ENCODE results near the gene RABL3. TPM values are rescaled to one million over a fixed set of nuclear protein-coding genes. Genes with fewer than 3 reads are reported as not detected.
A peak's percentile ranks its signal among the peaks of the same experiment; 100 is the strongest.

Gene RABL3
- total and polyA plus RNA-seq, 2 of the 13 experiments (the other 11 are each of a cell fraction or from before 2014, with no cell fraction given): 4.8 to 31.9 TPM

GRCh38 chr3:120742849-120743365, 591 bp upstream of the RABL3 start (continued):
- TF ChIP-seq ATF7-NPFF (CRISPR knock-in tag; IDR thresholded peaks at IDR 0.05; ENCODE audit: low read depth) (no peak), ZNF441 (CRISPR knock-in tag; IDR thresholded peaks at IDR 0.05; ENCODE audit: borderline replicate concordance) (no peak), U2AF1 (optimal IDR thresholded peaks at IDR 0.05; ENCODE audit: low read depth, low read length) (no peak), CREM (IDR thresholded peaks at IDR 0.05) (no peak), CREM (CRISPR knock-in tag; IDR thresholded peaks at IDR 0.05) (no peak), ELF3 (CRISPR knock-in tag; IDR thresholded peaks at IDR 0.05) (no peak), PHB2 (IDR thresholded peaks at IDR 0.05; ENCODE audit: partially characterized antibody) (no peak), ZNF234 (CRISPR knock-in tag; conservative IDR thresholded peaks at IDR 0.05) (no peak), ZNF280B (CRISPR knock-in tag; IDR thresholded peaks at IDR 0.05; ENCODE audit: borderline replicate concordance) (no peak), ESRRA (CRISPR knock-in tag; IDR thresholded peaks at IDR 0.05; ENCODE audit: low read depth) (no peak), ZNF883 (CRISPR knock-in tag; IDR thresholded peaks at IDR 0.05; ENCODE audit: not compliant biosample characterization) (no peak), ARNTL (CRISPR knock-in tag; IDR thresholded peaks at IDR 0.05) (no peak), HNF4A (CRISPR knock-in tag; IDR thresholded peaks at IDR 0.05) (no peak), NRL (CRISPR knock-in tag; IDR thresholded peaks at IDR 0.05; ENCODE audit: borderline replicate concordance) (0 out of 2 replicates have a peak, but pooled peaks have one; percentile 9), TOE1 (CRISPR knock-in tag; IDR thresholded peaks at IDR 0.05) (no peak), ONECUT2 (CRISPR knock-in tag; IDR thresholded peaks at IDR 0.05) (no peak), ZBTB7B (CRISPR knock-in tag; IDR thresholded peaks at IDR 0.05) (no peak), PAF1 (CRISPR knock-in tag; IDR thresholded peaks at IDR 0.05) (no peak), E2F2 (CRISPR knock-in tag; IDR thresholded peaks at IDR 0.05; ENCODE audit: borderline replicate concordance) (0 out of 2 replicates have a peak, but pooled peaks have one; percentile 25), ZSCAN20 (CRISPR knock-in tag; IDR thresholded peaks at IDR 0.05; ENCODE audit: borderline replicate concordance) (no peak; the same call in 1 of the 2 replicates), ARID2 (CRISPR knock-in tag; IDR thresholded peaks at IDR 0.05; ENCODE audit: borderline replicate concordance) (no peak)
- TF ChIP-seq, protein P1, sequence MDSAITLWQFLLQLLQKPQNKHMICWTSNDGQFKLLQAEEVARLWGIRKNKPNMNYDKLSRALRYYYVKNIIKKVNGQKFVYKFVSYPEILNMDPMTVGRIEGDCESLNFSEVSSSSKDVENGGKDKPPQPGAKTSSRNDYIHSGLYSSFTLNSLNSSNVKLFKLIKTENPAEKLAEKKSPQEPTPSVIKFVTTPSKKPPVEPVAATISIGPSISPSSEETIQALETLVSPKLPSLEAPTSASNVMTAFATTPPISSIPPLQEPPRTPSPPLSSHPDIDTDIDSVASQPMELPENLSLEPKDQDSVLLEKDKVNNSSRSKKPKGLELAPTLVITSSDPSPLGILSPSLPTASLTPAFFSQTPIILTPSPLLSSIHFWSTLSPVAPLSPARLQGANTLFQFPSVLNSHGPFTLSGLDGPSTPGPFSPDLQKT (CRISPR knock-in tag; IDR thresholded peaks at IDR 0.05; ENCODE audit: borderline replicate concordance): no peak
- TF ChIP-seq, protein P2, sequence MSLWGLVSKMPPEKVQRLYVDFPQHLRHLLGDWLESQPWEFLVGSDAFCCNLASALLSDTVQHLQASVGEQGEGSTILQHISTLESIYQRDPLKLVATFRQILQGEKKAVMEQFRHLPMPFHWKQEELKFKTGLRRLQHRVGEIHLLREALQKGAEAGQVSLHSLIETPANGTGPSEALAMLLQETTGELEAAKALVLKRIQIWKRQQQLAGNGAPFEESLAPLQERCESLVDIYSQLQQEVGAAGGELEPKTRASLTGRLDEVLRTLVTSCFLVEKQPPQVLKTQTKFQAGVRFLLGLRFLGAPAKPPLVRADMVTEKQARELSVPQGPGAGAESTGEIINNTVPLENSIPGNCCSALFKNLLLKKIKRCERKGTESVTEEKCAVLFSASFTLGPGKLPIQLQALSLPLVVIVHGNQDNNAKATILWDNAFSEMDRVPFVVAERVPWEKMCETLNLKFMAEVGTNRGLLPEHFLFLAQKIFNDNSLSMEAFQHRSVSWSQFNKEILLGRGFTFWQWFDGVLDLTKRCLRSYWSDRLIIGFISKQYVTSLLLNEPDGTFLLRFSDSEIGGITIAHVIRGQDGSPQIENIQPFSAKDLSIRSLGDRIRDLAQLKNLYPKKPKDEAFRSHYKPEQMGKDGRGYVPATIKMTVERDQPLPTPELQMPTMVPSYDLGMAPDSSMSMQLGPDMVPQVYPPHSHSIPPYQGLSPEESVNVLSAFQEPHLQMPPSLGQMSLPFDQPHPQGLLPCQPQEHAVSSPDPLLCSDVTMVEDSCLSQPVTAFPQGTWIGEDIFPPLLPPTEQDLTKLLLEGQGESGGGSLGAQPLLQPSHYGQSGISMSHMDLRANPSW (CRISPR knock-in tag; IDR thresholded peaks at IDR 0.05; ENCODE audit: borderline replicate concordance): no peak
- TF ChIP-seq, protein P3, sequence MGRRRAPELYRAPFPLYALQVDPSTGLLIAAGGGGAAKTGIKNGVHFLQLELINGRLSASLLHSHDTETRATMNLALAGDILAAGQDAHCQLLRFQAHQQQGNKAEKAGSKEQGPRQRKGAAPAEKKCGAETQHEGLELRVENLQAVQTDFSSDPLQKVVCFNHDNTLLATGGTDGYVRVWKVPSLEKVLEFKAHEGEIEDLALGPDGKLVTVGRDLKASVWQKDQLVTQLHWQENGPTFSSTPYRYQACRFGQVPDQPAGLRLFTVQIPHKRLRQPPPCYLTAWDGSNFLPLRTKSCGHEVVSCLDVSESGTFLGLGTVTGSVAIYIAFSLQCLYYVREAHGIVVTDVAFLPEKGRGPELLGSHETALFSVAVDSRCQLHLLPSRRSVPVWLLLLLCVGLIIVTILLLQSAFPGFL (CRISPR knock-in tag; IDR thresholded peaks at IDR 0.05): no peak

Data from HepG2 (cell line).